Keratinocyte (primary cell): Measurements from ENCODE around the gene HSPB9.
A peak's percentile ranks its signal among the peaks of the same experiment; 100 is the strongest.

ENCODE experiments used
- CTCF ChIP-seq, 3 experiments: IDR thresholded peaks in 1 of 3; conservative IDR thresholded peaks in 1 of 3; optimal IDR thresholded peaks in 1 of 3; 2 replicates in 2 of 3; 3 replicates in 1 of 3; pipeline versions ENCODE3 to v1.5.1; 2011; ENCODE audit warnings: low read length in 3 of 3, mild to moderate bottlenecking in 3 of 3, moderate library complexity in 2 of 3, control low read depth in 1 of 3, inconsistent platforms in 1 of 3; ENCODE audit not compliant: insufficient read depth in 2 of 3; ENCODE audit errors: extremely low read depth in 1 of 3
- EZH2 ChIP-seq: IDR thresholded peaks from one replicate; pipeline ENCODE4 v1.6.1; 2012; ENCODE audit warnings: inconsistent platforms, mild to moderate bottlenecking, low read length, moderate library complexity

DNA sequence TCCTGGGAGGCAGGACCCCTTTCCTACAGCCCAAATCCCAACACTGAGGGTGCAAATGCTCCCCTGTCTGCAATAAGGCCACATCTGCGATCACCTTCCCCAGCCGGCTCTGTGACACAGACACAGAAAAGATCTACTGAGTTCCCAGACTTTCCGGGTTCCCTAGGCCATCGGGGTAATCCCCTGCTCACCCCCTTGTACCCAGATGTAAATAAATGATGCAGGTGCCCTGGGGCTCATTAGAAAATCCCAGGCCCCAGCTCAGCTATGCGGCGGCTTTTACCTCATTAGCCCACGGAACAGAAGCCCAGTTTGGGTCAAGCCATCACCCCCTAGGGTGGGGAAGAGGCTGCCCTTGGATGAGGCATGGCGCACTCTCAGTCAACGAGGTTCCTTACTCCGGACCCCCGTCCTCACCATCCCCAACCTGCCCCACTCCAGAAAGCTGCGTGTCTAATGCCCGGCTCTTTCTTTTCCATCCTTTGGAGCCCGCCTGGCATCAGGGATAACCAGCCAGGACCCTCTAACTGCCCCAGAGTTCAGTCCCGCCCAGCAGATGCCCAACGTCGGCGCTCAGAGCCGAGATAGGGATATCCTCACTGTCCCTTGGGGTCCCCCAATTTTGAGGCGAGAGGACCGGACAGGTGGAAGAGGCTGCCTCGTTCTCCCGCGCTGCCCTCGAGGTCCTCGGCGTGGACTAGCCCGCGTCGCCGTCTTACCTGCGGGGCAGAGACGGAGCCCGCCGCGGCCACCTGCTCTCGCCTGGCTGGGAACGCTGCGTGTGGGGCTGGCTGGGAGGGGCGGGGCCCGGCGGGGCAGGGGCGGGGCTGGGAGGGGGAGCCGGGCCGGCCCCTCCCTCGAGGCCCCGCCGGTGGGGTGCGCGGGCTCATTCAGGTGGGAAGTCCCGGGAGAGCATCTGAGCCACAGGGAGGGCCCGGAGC lies 24.6 kb upstream of the HSPB9 start, which contains the start of gene ZNF385C:
- TF ChIP-seq CTCF (optimal IDR thresholded peaks at IDR 0.05 in 1 of 3, IDR thresholded peaks at IDR 0.05 in 1 of 3, conservative IDR thresholded peaks at IDR 0.05 in 1 of 3; ENCODE audit: extremely low read depth in 1 of 3, insufficient read depth in 2 of 3, low read length in 3 of 3): no peak
- peak; percentile 81 for TF ChIP-seq EZH2
